ENCODE results near the gene SMIM21.

SMIM21 gene

DNA sequence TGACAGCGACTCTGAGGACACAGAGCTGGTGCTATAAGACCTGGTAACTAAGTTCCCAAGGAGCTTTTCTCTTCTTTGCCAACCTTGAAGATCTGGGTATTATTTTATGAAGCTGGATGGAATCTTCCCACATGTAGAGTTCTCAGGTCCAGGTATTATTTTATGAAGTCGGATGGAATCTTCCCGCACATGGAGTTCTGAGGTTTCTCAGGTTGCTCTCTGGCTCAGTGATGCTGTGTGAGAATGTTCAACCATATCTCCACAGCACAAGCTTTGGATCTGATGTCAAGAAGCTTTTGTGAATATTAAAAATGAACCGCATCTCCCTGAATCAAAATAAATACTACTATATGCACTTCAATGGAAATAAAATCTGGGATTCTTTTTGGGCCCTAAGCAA, at the start of gene SMIM21:
Gene SMIM21 (minus strand): TSS at position 101 of the 400 bp plus-strand sequence. CDS start 140 bp downstream, outside the sequence.
- no peak for DNase-seq (ENCODE audit: low read depth in 3 of 3)

- no peak for DNase-seq (ENCODE audit: low read depth in 3 of 3)
Measured at GRCh38 chr18:75475228-75475627, 47.7 kb upstream of the SMIM21 start.

GRCh38 chr18:75474332-75474731, 46.8 kb upstream of the SMIM21 start:
- no peak for DNase-seq (ENCODE audit: low read depth in 3 of 3)

DNA sequence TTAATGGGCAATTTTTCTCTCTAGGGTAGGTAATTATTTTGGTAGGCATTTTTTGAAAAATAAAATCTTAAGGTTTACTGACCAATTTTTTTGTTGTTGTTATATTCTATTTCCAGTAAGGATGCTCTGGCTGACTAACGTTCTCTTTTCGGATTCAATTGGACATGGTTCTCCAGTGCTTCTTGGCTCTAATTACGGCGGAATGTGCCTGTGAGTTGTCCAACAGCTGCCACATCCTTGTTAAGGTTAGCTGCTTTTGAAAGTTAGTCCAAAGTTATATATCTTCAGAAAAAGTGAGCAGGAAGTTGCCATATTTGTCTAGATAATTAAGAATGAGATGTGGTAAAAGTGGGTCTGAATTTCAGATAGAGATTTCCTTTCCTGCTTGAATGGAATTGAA, 45.8 kb upstream of the SMIM21 start:
- no peak for DNase-seq (ENCODE audit: low read depth in 3 of 3)

- DNase-seq (ENCODE audit: low read depth in 3 of 3), result no peak
Measured at GRCh38 chr18:75472906-75473305, 45.4 kb upstream of the SMIM21 start.

- DNase-seq (ENCODE audit: low read depth in 3 of 3), result no peak
Measured at GRCh38 chr18:75472396-75472795, 44.9 kb upstream of the SMIM21 start.

GRCh38 chr18:75471850-75472249, 44.3 kb upstream of the SMIM21 start:
- no peak for DNase-seq (ENCODE audit: low read depth in 3 of 3)

GRCh38 chr18:75467851-75468250, 40.3 kb upstream of the SMIM21 start:
- no peak for DNase-seq (ENCODE audit: low read depth in 3 of 3)

DNA sequence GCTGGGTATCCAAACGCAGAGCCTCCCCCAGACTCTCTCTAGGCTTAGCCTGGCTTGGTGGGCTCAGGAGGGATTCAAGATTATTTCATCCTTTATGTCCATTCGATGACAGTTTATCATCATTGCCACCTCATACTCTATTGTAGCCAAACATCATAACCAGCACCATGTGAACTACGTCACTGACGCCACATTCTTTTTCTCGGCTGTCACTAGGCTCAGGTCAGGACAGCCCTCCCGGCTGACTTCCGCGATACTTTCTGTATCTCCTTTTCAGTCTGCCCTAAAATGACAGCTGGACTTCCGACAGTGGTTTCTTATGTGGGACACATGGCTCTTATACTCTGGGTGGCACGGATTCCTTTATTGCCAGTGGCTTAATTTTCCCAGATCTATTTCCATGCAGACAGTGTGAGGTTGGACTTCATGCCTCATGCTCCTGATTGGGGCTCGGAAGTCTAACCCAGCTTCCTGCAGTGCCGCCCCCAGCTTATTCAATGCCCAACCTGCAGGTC, 39.8 kb upstream of the SMIM21 start:
- no peak for DNase-seq (ENCODE audit: low read depth in 3 of 3)

DNA sequence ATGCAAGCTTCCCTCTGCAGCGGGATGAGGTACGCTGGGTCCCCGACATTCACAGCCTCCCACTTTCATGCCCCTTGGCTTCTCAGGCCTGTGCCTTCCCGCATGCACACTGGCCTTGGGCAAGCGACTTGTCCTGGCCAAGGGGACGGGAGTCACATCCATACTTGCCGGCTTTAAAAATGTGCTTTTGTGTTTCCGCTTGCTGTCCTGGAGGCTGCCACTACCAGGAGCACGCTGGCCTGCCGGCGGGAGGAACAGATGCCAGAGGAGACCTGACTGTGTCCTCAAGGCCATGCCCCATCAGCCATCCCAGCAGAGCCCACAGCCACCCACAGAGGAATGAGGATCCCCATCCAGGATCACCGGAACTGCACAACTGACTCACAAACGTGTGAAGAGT, 36.9 kb upstream of the SMIM21 start:
- DNase-seq (ENCODE audit: low read depth in 3 of 3), result no peak

- DNase-seq (ENCODE audit: low read depth in 3 of 3), result no peak
Measured at GRCh38 chr18:75462178-75462832, 34.8 kb upstream of the SMIM21 start.

- DNase-seq (ENCODE audit: low read depth in 3 of 3), result peak in 1 of 3 experiments; percentile 34
Measured at GRCh38 chr18:75456199-75456631, 28.7 kb upstream of the SMIM21 start.

DNA sequence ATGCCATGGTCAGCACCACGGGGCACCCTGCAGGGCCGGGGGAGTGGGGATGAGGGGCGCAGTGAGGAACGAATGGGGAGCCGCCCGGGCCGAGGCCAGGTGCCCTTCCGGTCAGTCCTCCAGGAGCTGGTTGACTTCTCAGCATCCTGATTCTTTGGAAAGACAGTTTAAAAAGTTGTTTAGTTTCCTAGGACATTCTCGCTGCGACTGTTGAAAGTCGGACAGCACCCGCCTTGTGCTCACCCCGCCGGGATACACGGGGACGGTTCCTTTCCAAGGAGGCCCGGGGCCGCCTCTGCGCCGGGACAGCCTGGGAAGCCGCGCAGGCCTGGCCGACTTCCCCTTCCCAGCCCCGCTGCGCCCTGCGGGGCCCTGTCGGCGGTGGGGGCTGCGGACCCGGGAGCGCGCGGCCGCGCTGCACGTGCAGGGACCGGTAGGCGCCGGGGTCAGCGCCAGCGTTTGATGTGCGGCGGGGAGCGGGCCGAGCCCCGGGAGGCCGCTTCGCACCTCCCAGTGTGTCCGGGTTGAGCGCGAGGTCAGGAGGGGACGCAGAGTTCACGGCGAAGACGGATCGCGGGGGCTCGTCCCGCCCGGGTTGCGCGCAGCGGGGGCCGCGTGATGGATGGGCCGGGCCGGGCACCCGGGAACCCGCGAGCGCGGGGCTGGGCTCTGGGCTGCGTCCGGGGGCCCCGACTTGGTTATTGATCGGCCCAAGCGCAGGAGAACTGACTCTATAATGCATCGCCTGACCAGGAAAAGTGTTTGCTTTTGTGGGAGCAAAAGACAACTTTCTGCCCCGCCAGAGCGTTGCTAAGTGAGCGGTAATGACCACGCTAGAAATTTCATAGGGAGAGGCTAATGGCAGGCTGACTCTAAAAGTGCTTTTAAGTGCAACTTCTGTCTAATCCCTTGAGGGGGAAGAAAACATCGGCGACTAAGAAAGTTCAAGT, 28.0 kb upstream of the SMIM21 start:
- no peak for DNase-seq (ENCODE audit: low read depth in 3 of 3)

- DNase-seq (ENCODE audit: low read depth in 3 of 3), result no peak
Measured at GRCh38 chr18:75454022-75454795, 26.7 kb upstream of the SMIM21 start.

- DNase-seq (ENCODE audit: low read depth in 3 of 3), result no peak
Measured at GRCh38 chr18:75450906-75451305, 23.4 kb upstream of the SMIM21 start.

GRCh38 chr18:75441896-75442295, 14.4 kb upstream of the SMIM21 start:
- DNase-seq (ENCODE audit: low read depth in 3 of 3), result no peak

- DNase-seq (ENCODE audit: low read depth in 3 of 3), result no peak
Measured at GRCh38 chr18:75439348-75439747, 11.8 kb upstream of the SMIM21 start.

DNA sequence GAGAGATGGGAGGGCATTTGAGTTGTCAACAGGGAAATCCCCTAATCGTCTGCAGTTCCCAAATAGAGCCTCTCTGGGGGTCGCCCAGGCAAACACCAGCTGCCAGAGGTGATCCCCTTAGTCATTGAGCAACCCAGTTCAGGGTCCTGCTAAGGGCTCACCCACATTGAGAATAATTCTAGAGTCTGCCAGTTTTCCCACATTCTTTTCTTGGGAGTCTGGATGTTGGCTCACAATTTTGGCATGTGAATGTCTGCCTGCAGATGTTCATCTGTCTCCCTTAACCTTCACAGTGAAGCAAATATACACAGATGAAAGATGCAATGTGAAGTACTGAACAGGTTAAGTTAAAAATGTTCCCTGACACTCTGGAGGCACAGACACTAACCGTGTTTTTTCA, 11.4 kb upstream of the SMIM21 start:
- DNase-seq (ENCODE audit: low read depth in 3 of 3), result no peak

- no peak for DNase-seq (ENCODE audit: low read depth in 3 of 3)
Measured at GRCh38 chr18:75437979-75438378, 10.5 kb upstream of the SMIM21 start.

- DNase-seq (ENCODE audit: low read depth in 3 of 3), result no peak
Measured at GRCh38 chr18:75433098-75433497, 5.6 kb upstream of the SMIM21 start.

DNA sequence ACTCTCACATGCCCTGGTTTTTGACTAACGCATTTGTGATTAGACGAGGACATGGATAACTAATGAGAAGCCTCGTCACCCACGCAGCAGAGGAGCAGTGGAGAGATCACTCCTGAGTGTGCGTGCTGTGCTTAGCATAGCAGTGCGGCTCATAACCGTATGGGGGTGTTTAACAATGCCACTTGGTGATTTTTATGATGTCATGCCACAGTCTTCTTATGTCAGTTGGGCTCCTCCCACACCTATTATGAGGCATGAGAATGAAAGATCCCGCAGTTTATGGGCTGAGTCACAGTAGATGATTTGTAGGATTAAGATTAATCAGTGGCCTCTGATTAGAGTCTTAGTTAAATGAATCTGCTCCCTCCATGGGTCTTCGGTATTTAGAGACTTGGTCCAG, 2.5 kb upstream of the SMIM21 start:
- DNase-seq (ENCODE audit: low read depth in 3 of 3), result no peak

GRCh38 chr18:75428490-75428889, 987 bp upstream of the SMIM21 start:
- DNase-seq (ENCODE audit: low read depth in 3 of 3), result no peak
